ENCODE measurements around the gene ZNF800. TPM values are rescaled to one million over a fixed set of nuclear protein-coding genes. Genes with fewer than 3 reads are reported as not detected.

ZNF800 gene
- polyA plus RNA-seq, 1 of the 3 experiments (the other 2 are of a cell fraction) = 9.2 TPM

GRCh38 chr7:127322832-127323493 is 69.5 kb downstream of the ZNF800 start:
- 36% methylated on average over 7 of the region's 7 CpGs for WGBS (ENCODE audit: low lambda C conversion rate)
- Histone ChIP-seq H3F3A (replicated peaks; ENCODE audit: insufficient read depth) (no peaks in the 10 kb centered on the region), H3K27me3 (ENCODE audit: insufficient read depth) (0 out of 2 replicates have a peak, but pooled peaks cover 6% of the 10 kb centered on the region), H3K4me1 (ENCODE audit: control insufficient read depth in 1 of 2, insufficient read depth in 2 of 2, low read depth in 1 of 2, low read length in 1 of 2) (no peaks in the 10 kb centered on the region), H3K9me3 (no peaks in the 10 kb centered on the region), H3K27ac (ENCODE audit: low read depth in 2 of 2, low read length in 1 of 2) (no peak overlapping the region), H3K36me3 (replicated peaks in 1 of 2; ENCODE audit: control insufficient read depth in 1 of 2, insufficient read depth in 2 of 2, low read length in 1 of 2) (no peaks in the 10 kb centered on the region), H4K20me1 (ENCODE audit: insufficient read depth) (no peaks in the 10 kb centered on the region), H3K9me2 (no peaks in the 10 kb centered on the region), H3K4me2 (no peak overlapping the region), H3K4me3 (ENCODE audit: low read depth in 2 of 2, low read length in 1 of 2) (no peak overlapping the region), H3K79me2 (ENCODE audit: insufficient read depth) (no peaks in the 10 kb centered on the region), H3K9ac (no peak overlapping the region), H2AFZ (ENCODE audit: low read depth) (no peak overlapping the region)
- DNase-seq = no peak
- ChIA-PET CTCF (interaction anchor here (0.9 kb wide), 1 partner anchor 20 kb away, joined by 3 read pairs; no protein-coding TSS in a partner anchor), POLR2A (no interaction called here)
- no peak for TF ChIP-seq TCF12 (IDR thresholded peaks at IDR 0.05)
- TF ChIP-seq USF2 (IDR thresholded peaks at IDR 0.05; ENCODE audit: borderline replicate concordance, low read depth, low read length) = no peak
- TF ChIP-seq EZH2phosphoT487 (IDR thresholded peaks at IDR 0.05; ENCODE audit: borderline replicate concordance, low read depth) = no peak
- no peak for TF ChIP-seq ELF1 (IDR thresholded peaks at IDR 0.05)
- no peak for TF ChIP-seq JUND (IDR thresholded peaks at IDR 0.05)
- TF ChIP-seq MEF2A (IDR thresholded peaks at IDR 0.05; ENCODE audit: borderline replicate concordance, low read depth) = no peak
- no peak for TF ChIP-seq EP300 (IDR thresholded peaks at IDR 0.05; ENCODE audit: borderline replicate concordance in 1 of 2, low read depth in 1 of 2, low read length in 1 of 2)
- no peak for TF ChIP-seq REST (IDR thresholded peaks at IDR 0.05; ENCODE audit: low read depth, low read length)
- no peak for TF ChIP-seq FOXJ3 (CRISPR knock-in tag; IDR thresholded peaks at IDR 0.05)
- TF ChIP-seq SMC3 (IDR thresholded peaks at IDR 0.05; ENCODE audit: low read depth, low read length) = no peak
- TF ChIP-seq MXI1 (IDR thresholded peaks at IDR 0.05; ENCODE audit: low read depth, low read length) = no peak
- no peak for TF ChIP-seq CTCF (IDR thresholded peaks at IDR 0.05)
- TF ChIP-seq SIN3A (IDR thresholded peaks at IDR 0.05; ENCODE audit: borderline replicate concordance, low read depth, low read length) = no peak
- TF ChIP-seq RFX5 (IDR thresholded peaks at IDR 0.05; ENCODE audit: low read length) = no peak
